Inferior parietal cortex (tissue), 1 donor: ENCODE results near the gene TSPAN32.
"Not testable (repeated sequence)": the region's sequence is repeated elsewhere in the genome, so short reads cannot be mapped to it uniquely, and the experiment has no call there.

Experiments used
- DNase-seq: peaks from one replicate; pipeline ENCODE4 v3.0.0-alpha.2; 2016; ENCODE audit errors: extremely low spot score

The TSPAN32 gene

DNA sequence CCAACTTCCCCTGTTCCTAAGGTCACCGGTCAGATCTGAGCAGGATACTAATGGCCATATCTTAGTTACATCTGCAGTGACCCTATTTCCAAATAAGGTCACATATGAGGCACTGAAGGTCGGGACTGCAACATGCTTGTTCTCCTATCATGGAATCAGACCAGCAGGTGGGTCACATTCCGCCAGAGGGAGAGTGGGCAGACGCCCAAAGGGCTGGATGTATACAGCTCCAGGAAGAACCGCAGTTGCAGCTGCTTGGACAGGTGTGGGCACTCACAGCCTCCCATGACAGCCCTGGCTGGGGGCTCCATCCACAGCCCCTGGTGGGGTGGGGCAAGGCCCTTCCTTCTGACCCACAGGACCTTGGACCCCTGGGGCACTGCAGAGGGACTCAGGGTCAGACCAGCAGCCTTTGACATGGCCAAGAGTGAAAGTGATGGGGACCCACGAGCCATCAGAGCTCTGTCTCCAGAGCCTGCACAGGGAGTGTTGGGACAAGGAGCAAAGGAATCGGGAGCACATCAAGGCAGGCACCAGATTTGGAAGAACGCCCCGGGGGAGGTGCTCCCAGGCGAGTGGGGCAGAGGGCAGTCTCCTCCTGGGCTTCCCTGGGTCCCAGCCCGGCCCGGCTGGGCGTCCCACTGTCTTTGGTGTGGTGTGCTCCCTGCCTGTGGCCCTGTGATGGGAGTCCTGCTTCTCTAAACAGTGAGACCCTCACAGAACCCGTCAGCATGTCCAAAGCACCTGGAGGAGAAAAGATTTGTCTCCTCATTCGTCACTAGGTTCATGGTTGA, 62.0 kb downstream of the TSPAN32 start:
- no peak for DNase-seq

DNA sequence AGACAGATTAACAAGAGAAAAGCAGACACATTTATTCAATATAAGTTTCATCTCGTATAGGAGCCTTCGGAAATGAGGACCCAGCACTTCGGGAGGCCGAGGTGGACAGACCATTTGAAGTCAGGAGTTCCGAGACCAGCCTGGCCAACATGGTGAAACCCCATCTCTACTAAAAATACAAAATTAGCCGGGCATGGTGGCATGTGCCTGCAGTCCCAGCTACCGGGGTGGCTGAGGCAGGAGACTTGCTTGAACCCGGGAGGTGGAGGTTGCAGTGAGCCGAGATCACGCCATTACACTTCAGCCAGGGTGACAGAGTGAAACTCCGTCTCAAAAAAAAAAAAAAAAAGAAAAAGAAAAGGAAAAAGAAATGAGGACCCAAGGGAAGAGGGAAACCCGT, 62.6 kb downstream of the TSPAN32 start:
- DNase-seq = not testable (repeated sequence)

GRCh38 chr11:2365571-2366210, 63.9 kb downstream of the TSPAN32 start:
- DNase-seq = no peak

DNA sequence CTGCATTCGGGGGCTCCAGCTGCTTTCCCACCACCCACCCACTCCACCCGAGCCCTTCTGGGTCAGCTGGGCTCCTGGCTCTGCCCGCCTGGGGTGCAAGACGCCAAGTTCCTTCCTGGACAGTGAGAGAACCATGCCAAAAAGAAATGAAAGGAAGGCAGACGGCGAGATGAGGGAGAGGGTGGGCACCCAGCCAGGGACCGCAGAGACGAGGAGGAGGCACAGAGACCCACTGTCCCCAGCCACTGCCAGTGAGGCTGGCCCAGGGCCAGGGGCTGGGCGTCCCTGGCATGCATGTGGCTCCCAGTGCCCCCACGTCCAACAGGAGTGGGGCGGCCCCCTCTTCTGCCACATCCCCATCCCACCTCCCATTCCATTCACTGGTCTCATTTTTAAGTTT, 64.5 kb downstream of the TSPAN32 start:
- DNase-seq = no peak

DNA sequence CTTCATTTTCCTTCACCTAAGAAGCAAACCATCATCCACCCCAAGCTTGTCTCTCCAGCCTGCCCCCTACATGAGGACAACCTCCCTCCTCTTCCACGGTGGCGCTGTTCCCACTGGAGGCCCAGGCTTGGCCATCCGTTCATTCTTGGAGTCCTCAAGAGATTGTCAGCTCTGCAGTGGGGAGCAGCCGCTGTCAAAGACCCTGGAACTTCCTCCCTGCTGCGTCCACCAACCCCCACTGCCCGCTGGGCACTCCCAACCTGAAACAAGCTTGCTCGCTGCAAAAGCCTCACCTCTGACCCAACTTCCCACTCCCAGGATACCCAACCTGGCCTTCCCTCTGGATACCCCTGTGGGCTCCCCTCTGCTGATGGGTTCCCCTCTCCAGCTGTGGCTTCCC, 64.9 kb downstream of the TSPAN32 start:
- no peak for DNase-seq

DNA sequence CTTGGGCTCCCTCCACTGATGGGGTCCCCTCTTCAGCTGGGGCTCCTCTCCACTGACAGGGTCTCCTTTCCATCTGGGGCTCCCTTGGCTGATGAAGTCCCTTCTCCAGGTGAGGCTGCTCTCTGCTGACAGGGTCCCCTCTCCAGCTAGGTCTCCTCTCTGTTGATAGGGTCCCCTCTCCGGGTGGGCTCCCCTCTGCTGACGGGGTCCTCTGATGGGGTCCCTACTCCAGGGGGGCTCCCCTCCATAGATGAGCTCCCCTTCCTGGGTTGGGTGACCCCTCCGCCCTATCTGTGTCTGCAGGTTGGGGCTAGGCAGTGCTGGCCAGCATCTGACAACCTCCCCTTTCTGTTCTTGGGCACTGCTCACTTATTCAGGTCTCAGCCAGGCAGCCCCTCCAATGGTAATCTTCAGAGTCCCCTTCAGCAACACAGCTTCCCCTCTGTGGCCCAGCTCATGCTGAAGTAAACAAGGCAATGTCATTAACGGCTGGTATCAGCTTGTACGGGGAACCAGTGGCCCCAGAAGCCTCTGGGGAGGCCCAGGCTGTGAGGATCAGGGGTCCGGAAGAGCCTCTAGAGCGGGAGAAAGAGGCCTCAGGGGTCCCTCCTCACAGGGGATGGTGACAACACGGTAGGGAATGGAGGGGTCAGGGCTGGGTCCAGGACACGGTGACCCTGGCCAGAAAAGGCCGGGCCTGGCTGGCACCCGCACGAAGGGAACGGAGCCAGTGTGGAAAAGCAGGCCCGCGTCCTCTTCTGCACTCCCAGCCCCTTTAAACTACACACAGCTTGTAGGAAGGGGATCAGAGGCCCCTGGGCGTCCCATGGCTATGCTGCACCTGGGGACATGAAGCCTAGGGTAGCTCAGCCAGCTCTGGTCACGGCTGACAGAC, 65.7 kb downstream of the TSPAN32 start:
- DNase-seq = no peak
